Colonic mucosa (tissue), 4 donors: ENCODE measurements around the gene WNT8A. TPM values are rescaled to one million over a fixed set of nuclear protein-coding genes. Genes with fewer than 3 reads are reported as not detected.

ENCODE experiments used
- DNase-seq: peaks from one replicate; pipeline ENCODE4 v3.0.0-alpha.2; 2020
- H3K27ac ChIP-seq: fragments of 200-600 bp; one replicate; pipeline ENCODE4 v1.8.0; 2021
- H3K27me3 ChIP-seq: fragments of 200-600 bp; one replicate; pipeline ENCODE4 v1.8.0; 2021
- H3K36me3 ChIP-seq: fragments of 200-600 bp; one replicate; pipeline ENCODE4 v1.8.0; 2021
- H3K4me1 ChIP-seq: fragments of 200-600 bp; one replicate; pipeline ENCODE4 v1.8.0; 2021; ENCODE audit warnings: mild to moderate bottlenecking
- H3K4me3 ChIP-seq: fragments of 200-600 bp; one replicate; pipeline ENCODE4 v1.8.0; 2021
- H3K9ac ChIP-seq, 2 donors: one replicate each; pipeline ENCODE4 v1.7.0; 2013; ENCODE audit warnings: control low read depth in 2 of 2, low read depth in 2 of 2, low read length in 2 of 2
- H3K9me3 ChIP-seq: fragments of 200-600 bp; one replicate; pipeline ENCODE4 v1.8.0; 2021
- CTCF ChIP-seq: fragments of 200-600 bp; IDR thresholded peaks from one replicate; pipeline ENCODE4 v1.8.0; 2022; ENCODE audit warnings: antibody characterized with exemption, mild to moderate bottlenecking
- intact Hi-C: fragments of 100-400 bp; cut with DNase I; formaldehyde crosslinking; loops from one replicate; pipeline ENCODE4 v1.14.1; 2022
- total RNA-seq, 2 donors: library from RNA; stranded (reverse); fragmentation: NEBNext Ultra II Directional in 1 of 2; extraction: Animal tissue kit (Norgen Biotek cat#: 25700) in 1 of 2; gene quantifications; one replicate each; pipeline ENCODE4 v1.2.1, GENCODE V29; 2021
- donor health status: healthy.
- donor health status: DM: no; HTN: no; CAD: no.
- donor health status: DM: no; HTN: no; CAD: no.

Gene WNT8A
- total RNA-seq, 2 donors from 2014 or later, result not detected

- Histone ChIP-seq H3K9ac (no peak overlapping the region), H3K36me3 (no peaks in the 10 kb centered on the region), H3K4me3 (no peak overlapping the region), H3K9me3 (no peaks in the 10 kb centered on the region), H3K27me3 (no peaks in the 10 kb centered on the region), H3K27ac (no peak overlapping the region), H3K4me1 (no peaks in the 10 kb centered on the region)
- no peak for DNase-seq
- intact Hi-C loops, result no loop called here
- no peak for TF ChIP-seq CTCF
These were observed 11.5 kb downstream of the WNT8A start for GRCh38 chr5:138095100-138095907.

GRCh38 chr5:138096363-138096762 is 12.5 kb downstream of the WNT8A start:
- no peak overlapping the region for H3K27ac ChIP-seq
- no peak for TF ChIP-seq CTCF
- intact Hi-C loops, result no loop called here

GRCh38 chr5:138096997-138097828 is 13.4 kb downstream of the WNT8A start:
- no peak overlapping the region for H3K27ac ChIP-seq
- H3K9me3 ChIP-seq, result no peaks in the 10 kb centered on the region
- H3K36me3 ChIP-seq, result no peaks in the 10 kb centered on the region
- TF ChIP-seq CTCF, result no peak
- no peak overlapping the region for H3K4me3 ChIP-seq
- H3K9ac ChIP-seq, result no peak overlapping the region
- H3K27me3 ChIP-seq, result no peaks in the 10 kb centered on the region
- DNase-seq, result no peak
- intact Hi-C loops, result no loop called here
- H3K4me1 ChIP-seq, result no peaks in the 10 kb centered on the region

More at GRCh38 chr5:138096363-138096762, 12.5 kb downstream of the WNT8A start:
- Histone ChIP-seq H3K4me1 (no peaks in the 10 kb centered on the region), H3K9ac (no peak overlapping the region), H3K27me3 (no peaks in the 10 kb centered on the region), H3K36me3 (no peaks in the 10 kb centered on the region), H3K9me3 (no peaks in the 10 kb centered on the region), H3K4me3 (no peak overlapping the region)
- no peak for DNase-seq

GRCh38 chr5:138102454-138103318 is 18.9 kb downstream of the WNT8A start:
- intact Hi-C loops, result no loop called here
- no peak for TF ChIP-seq CTCF
- H3K27ac ChIP-seq, result no peak overlapping the region
- H3K9ac ChIP-seq, result no peak overlapping the region
- no peaks in the 10 kb centered on the region for H3K9me3 ChIP-seq
- H3K4me3 ChIP-seq, result no peak overlapping the region
- H3K4me1 ChIP-seq, result no peaks in the 10 kb centered on the region
- no peak for DNase-seq
- no peaks in the 10 kb centered on the region for H3K27me3 ChIP-seq
- no peaks in the 10 kb centered on the region for H3K36me3 ChIP-seq

GRCh38 chr5:138103319-138103637 is 19.4 kb downstream of the WNT8A start:
- Histone ChIP-seq H3K36me3 (no peaks in the 10 kb centered on the region), H3K4me3 (no peak overlapping the region), H3K4me1 (no peaks in the 10 kb centered on the region), H3K9me3 (no peaks in the 10 kb centered on the region), H3K27ac (no peak overlapping the region), H3K9ac (no peak overlapping the region), H3K27me3 (no peaks in the 10 kb centered on the region)
- intact Hi-C loops, result no loop called here
- TF ChIP-seq CTCF, result no peak
- no peak for DNase-seq
